ENCODE data around the gene PROM2.

DNA sequence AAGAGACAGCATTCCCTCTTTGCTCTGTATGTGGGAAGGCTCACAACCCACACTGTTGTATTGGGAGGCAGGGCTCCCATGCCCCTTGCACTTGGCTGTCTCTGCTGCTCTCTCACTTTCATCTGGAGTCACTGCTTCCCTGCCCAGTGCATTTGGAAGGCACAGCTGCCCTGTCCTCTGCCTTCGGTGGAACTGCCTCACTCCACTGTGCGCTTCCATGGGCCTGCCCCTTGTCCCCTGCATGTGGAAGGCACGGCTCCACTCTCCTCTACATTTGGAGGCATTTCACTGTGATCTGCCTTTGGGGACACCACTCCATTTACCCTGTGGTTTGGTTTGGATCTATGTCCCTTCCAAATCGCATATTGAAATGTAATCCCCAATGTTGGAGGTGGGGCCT is 9.1 kb upstream of the PROM2 start:
- TF ChIP-seq, protein P1, sequence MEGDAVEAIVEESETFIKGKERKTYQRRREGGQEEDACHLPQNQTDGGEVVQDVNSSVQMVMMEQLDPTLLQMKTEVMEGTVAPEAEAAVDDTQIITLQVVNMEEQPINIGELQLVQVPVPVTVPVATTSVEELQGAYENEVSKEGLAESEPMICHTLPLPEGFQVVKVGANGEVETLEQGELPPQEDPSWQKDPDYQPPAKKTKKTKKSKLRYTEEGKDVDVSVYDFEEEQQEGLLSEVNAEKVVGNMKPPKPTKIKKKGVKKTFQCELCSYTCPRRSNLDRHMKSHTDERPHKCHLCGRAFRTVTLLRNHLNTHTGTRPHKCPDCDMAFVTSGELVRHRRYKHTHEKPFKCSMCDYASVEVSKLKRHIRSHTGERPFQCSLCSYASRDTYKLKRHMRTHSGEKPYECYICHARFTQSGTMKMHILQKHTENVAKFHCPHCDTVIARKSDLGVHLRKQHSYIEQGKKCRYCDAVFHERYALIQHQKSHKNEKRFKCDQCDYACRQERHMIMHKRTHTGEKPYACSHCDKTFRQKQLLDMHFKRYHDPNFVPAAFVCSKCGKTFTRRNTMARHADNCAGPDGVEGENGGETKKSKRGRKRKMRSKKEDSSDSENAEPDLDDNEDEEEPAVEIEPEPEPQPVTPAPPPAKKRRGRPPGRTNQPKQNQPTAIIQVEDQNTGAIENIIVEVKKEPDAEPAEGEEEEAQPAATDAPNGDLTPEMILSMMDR (IDR thresholded peaks at IDR 0.05), result no peak
- no peak for TF ChIP-seq POLR2A (IDR thresholded peaks at IDR 0.05)
